ENCODE results near the gene CCL18.
"Not testable (repeated sequence)": the region's sequence is repeated elsewhere in the genome, so short reads cannot be mapped to it uniquely, and the experiment has no call there.

CCL18 gene

DNA sequence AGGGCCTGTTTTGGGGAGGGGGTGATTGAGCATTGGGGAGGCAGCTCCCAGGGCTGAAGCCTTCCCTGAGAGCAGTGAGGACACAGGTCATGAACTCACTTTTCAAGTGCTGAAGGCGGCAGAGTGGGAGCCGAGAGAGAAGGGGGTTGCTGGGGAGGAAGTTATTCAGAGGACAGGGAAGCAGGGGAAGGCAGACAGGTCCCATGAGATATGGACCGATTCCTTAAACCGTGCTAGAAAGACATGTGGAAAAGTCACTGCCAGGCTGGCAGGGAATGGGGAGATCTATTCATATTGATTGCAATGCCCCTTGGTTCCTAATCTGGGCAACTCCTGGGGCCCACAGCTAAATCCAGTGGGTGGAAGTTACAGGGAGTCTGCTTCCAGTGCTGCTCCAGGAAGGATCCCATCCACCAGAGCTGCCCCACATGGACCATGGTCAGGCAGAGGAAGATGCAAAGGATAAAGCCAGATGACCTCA, 40.7 kb downstream of the CCL18 start:
- DNase-seq, result no peak

DNA sequence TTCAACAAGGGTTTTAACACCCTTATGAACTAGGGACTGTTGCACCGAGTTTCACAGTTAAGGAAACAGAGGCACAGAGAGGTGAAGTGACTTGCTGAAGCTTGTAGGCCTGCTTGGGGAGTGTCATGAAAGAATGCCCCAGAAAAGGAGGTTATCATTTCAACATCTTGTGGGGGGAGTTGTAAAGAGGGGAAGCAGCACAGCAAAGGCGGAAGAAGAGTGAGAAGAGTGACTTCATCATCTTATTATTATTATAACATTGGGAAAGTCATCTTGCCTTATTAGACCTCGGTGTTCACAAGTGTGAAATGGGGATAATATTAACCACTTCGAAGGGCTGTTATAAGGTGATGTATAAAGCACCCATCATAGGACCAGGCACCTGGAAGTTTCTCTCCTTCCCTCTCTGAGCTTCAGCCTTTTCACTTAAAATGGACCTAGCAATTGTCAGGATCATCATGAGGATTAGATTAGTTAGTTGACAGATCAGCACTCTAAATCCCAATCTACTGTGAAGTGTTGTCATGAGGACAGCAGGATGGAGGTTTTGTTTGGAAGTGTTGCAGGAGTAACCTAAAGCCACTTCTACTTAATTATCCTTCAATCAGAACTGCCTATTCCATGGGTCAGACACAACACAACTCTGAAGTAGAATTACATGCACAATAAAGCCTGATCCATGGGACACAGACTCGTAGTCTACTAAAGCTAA, 41.9 kb downstream of the CCL18 start:
- DNase-seq, result no peak

DNA sequence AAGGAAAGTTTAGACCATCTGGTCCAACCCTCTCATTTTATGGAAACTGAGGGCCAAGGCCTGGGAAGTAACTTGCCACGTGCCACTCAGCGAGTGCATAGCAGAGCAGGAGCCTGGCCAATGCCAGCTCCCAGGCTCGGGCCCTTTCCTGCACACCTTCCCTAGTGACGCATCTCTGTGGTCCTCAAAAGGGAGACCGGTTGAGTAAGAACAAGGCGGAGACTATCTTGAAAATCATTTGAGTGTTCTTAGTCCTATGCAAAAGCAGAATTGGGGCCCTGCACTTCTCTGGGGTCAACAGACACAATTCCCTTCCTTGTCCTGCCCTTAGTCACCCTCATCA, 42.4 kb downstream of the CCL18 start:
- no peak for DNase-seq

DNA sequence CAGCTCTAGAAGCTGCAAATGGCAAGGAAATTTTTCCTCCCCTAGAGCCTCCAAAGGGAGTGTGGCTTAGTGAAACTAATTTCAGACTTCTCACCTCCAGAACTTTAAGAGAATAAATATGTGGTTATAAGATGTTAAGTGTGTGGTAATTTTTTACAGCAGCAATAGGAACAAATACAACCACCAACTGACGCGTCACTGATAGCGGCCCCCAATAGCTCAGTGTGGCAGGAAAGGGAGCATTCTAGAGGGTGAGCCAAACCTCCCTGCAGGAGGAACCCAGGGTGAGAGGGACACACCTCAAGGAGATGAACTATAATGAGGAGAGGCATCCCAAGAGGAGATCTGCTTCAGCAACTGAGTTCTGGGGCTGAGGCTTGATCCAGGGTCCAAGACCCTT, 43.6 kb downstream of the CCL18 start:
- DNase-seq, result no peak

DNA sequence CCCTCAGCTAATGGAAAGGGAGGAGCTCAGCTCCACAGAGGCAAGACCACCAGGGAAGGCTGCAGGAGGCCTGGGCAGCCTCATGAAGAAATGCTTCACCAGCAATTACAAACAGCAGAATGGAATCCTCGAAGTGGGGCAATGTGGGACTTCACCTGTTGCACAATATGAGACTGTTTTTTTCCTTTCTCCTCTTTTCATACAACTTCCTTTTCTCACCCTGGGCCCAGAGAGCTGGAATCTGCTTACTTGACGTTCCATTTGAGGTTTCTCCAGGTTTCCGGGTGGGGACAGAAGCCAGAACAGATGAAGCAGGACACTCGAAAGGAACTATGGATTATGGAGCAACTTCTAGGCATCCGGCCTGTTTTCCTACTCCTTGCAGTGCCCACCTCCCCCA, 44.2 kb downstream of the CCL18 start:
- DNase-seq, result not testable (repeated sequence)

DNA sequence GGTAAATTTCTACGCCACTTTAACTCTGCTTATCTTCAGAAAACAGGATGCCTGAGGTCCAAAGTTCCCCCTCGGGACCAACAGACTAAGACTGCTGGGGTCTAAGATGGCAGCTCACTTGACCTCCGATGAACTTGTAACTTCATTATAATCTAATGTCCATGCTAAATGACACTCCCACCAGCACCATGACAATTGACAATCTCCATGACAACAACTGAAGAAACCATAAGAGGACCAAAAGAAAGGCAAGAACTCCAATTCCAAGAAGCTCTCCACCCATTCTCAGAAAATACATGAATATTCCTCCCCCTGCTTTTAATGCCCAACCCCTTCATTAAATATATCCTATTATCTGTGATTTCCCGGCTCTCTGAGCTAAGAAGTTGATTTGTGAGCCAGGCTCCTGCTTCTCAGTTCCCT, 47.0 kb downstream of the CCL18 start:
- DNase-seq, result no peak

DNA sequence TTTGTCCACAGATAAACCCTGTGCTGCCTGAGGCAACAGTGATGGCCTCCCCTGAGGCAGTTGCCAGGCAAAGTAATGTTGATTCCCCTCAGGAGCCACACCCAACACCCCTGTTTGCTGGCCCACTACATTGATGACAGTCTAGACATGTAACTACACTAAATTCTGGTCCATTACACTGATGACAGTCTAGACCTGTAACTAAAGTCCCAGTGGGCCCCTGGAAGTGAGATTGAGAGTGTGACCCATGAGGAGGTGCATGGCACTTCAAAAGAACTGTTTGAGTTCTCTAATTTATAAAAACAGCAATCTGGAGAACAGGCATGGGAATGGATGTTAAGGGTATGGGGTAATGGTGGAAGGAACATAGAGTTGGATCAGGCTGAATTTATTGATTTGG, 48.5 kb downstream of the CCL18 start:
- DNase-seq, result no peak

DNA sequence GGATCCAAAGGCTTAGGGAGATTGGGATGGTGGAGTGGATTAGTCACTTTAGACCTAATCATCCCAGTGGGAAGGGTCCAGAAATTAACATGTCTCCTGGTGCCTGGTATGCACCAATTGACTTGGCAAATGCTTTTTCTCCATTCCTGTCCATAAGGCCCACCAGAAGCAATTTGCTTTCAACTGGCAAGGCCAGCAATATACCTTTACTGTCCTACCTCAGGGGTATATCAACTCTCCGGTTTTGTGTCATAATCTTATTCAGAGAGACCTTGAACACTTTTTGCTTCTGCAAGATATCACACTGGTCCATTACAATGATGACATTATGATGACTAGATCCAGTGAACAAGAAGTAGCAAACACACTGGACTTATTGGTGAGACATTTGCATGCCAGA, 49.1 kb downstream of the CCL18 start:
- DNase-seq, result not testable (repeated sequence)

DNA sequence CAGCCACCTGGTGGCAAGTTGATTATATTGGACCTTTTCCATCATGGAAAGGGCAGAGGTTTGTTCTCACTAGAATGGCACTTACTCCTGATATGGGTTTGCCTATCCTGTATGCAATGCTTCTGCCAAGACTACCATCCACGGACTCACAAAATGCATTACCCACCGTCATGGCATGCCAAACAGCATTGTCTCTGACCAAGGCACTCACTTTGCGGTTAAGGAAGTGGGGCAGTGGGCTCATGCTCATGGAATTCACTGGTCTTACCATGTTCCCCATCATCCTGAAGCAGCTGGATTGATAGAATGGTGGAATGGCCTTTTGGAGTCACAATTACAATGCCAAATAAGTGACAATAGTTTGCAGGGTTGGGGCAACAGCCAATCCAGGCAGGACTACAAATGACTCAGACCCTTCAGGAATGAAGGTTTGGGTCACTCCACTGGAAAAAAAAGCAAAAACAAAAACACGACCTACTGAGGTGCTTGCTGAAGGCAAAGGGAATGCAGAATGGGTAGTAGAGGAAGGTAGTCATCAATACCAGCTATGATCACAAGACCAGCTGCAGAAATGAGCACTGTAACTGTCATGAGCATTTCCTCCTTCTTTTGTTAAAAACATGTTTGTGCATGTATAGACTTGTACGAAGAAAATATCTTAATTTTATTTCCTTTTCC, 51.0 kb downstream of the CCL18 start:
- not testable (repeated sequence) for DNase-seq

DNA sequence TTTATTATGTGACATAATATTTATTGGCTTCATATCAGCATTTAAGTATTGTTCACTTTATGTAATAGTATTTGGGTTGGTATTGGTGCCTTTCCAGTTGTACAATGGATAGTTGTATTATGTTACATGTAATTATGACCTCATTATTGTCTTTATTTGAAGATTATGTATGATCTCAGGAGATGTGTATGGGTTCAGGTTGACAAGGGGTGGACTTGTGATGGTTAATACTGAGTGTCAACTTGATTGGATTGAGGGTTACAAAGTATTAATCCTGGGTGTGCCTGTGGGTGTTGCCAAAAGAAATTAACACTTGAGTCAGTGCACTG, 51.5 kb downstream of the CCL18 start:
- not testable (repeated sequence) for DNase-seq

DNA sequence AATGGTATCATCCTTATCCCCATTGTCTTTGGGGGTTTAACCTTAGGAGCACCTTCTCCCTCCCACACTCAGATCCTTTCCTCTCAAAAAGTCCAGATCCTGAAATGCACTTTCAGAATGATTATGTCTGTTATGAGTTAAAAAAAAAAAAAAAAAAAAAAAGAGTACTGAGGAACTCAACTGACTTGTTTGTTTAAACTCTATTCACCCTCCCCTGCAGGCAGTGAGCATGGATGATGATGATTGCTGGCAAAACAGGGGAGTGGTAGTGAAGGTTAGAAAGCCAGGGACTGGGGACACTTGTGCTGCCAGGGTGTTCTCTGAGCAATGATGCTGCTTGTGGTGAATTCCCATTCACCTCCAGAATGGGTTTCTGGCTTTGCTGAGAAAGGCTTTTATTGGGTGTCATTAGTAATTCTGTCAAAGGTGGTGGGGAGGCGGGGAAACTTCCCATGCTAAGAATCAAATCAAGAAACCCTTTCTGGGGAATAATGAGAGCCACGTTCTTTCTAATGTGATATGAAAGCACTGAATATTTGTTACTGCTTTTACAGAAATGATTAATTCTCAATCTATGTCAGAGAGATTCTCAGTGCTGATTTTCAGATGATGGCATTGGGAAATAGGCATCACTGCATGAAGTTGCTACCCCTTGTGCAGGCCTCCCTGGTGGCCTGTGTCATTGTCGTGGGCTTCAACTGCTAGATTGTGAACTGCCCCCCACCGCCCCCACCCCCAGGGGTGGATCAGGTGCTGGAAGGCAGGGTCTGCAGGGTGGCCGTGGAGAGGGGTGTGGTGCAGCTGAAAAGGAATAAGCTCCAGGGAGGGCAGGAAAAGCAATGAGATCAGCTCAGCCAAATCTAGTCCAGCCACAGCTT, 53.7 kb downstream of the CCL18 start:
- no peak for DNase-seq

DNA sequence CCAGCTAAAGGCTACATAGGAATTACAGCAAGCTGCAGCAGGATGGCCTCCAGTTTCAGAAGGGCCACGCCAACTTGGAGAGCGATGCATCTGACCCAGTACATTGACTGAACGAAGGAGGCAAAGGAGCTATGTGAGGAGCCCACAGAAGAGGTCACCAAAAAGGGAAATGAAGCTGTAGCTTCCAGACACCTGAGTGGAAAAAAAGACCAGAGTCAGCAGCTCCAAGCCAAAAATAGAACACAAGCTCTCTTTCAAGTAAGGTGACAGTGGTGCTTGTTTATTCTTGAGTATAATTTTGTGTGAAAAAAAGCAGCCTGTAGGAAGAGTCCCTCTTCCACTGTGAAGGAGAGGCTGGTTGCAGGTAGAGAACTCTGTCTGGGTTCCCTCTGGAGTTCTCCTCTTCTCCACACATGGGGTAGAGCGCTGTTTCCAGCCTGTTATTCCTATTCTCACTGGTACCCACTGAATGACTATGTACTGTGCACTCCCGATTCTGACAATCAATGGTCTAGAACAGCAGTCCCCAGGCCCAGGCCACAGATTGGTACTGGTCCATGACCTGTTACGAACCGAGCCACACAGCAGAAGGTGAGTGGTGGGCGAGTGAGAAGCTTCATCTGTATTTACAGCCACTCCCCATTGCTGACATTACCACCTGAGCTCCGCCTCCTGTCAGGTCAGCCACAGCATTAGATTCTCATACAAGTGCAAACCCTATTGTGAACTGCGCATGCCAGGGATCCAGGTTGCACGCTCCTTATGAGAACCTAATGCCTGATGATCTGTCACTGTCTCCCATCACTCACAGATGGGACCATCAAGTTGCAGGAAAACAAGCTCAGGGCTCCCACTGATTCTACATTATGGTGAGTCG, 54.6 kb downstream of the CCL18 start:
- DNase-seq, result no peak

DNA sequence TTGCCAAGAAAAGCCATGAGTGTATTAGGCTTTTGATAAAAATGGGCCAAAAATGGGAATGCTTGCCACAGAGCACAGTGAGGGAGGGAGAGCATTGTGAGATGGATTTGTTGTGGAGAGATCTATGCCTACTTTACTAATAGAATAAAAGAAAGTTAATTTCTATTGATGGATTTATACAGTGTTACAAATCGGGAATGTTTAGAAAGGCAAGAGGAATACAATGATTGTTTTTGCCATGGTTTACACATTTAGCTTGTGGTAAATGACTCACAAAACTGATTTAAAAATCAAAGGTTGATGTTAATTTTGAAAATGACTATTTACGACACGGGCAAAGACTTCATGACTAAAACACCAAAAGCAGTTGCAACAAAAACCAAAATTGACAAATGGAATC, 56.1 kb downstream of the CCL18 start:
- no peak for DNase-seq

DNA sequence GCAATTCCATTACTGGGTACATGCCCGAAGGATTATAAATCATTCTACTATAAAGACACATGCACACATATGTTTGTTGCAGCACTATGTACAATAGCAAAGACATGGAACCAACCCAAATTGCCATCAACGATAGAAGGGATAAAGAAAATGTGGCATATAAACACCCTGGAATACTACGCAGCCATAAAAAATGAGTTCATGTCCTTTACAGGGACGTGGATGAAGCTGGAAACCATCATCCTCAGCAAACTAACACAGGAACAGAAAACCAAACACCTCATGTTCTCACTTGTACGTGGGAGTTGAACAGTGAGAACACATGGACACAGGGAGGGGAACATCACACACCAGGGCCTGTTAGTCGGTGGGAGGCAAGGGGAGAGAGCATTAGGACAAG, 57.0 kb downstream of the CCL18 start:
- DNase-seq, result not testable (repeated sequence)
